Nephron progenitor cell (in vitro differentiated cells): ENCODE measurements around the gene HINFP.
A peak's percentile ranks its signal among the peaks of the same experiment; 100 is the strongest.

Source experiments
- DNase-seq: peaks from one replicate; pipeline ENCODE4 v3.0.0; 2021
- H3K27ac Mint-ChIP-seq: 2 replicates; pipeline ENCODE4 v1.8.0; 2021; ENCODE audit warnings: mild to moderate bottlenecking, moderate library complexity, mixed read lengths
- H3K27me3 Mint-ChIP-seq: 2 replicates; pipeline ENCODE4 v1.8.0; 2021; ENCODE audit warnings: mild to moderate bottlenecking, low read depth, mixed read lengths; ENCODE audit not compliant: poor library complexity
- H3K36me3 Mint-ChIP-seq: 2 replicates; pipeline ENCODE4 v1.8.0; 2021; ENCODE audit warnings: low read depth, mixed read lengths
- H3K4me1 Mint-ChIP-seq: 2 replicates; pipeline ENCODE4 v1.8.0; 2021; ENCODE audit warnings: mixed read lengths
- H3K4me3 Mint-ChIP-seq: 2 replicates; pipeline ENCODE4 v1.8.0; 2021; ENCODE audit warnings: mild to moderate bottlenecking, moderate library complexity, mixed read lengths
- H3K9me3 Mint-ChIP-seq: 2 replicates; pipeline ENCODE4 v1.8.0; 2021; ENCODE audit warnings: mild to moderate bottlenecking, moderate library complexity, mixed read lengths
- CTCF ChIP-seq: fragments of 200-600 bp; sonication (generic); IDR thresholded peaks from 2 replicates; pipeline ENCODE4 v1.5.0; 2021; ENCODE audit warnings: antibody characterized with exemption

Gene HINFP

GRCh38 chr11:119121008-119121810, at the start of gene HINFP:
TSS of gene HINFP (plus strand) at chr11:119121580. CDS start at chr11:119126945, 5,365 bp downstream.
- peak; percentile 99 for DNase-seq
- H3K27ac Mint-ChIP-seq = peak within 1 kb of the TSS; percentile 89
- peaks cover 30% of the 10 kb centered on the region for H3K4me1 Mint-ChIP-seq
- peaks cover 3% of the 10 kb centered on the region for H3K27me3 Mint-ChIP-seq
- no peak for TF ChIP-seq CTCF
- H3K36me3 Mint-ChIP-seq = peaks cover 18% of the 10 kb centered on the region
- no peaks in the 10 kb centered on the region for H3K9me3 Mint-ChIP-seq
- peak within 1 kb of the TSS; percentile 98 for H3K4me3 Mint-ChIP-seq

GRCh38 chr11:119077839-119078238, 43.5 kb upstream of the HINFP start:
- Mint-ChIP-seq H3K27me3 (peaks cover 3% of the 10 kb centered on the region), H3K27ac (no peak overlapping the region), H3K36me3 (peaks cover 63% of the 10 kb centered on the region), H3K9me3 (no peaks in the 10 kb centered on the region), H3K4me1 (no peaks in the 10 kb centered on the region), H3K4me3 (no peak overlapping the region)
- TF ChIP-seq CTCF = no peak
- DNase-seq = no peak

GRCh38 chr11:119078675-119079420, 42.5 kb upstream of the HINFP start:
- Mint-ChIP-seq H3K4me1 (no peaks in the 10 kb centered on the region), H3K4me3 (no peak overlapping the region), H3K27ac (no peak overlapping the region), H3K9me3 (no peaks in the 10 kb centered on the region), H3K36me3 (peaks cover 54% of the 10 kb centered on the region), H3K27me3 (peaks cover 3% of the 10 kb centered on the region)
- TF ChIP-seq CTCF = no peak
- DNase-seq = no peak

- Mint-ChIP-seq H3K36me3 (peaks cover 49% of the 10 kb centered on the region), H3K4me1 (peaks cover 16% of the 10 kb centered on the region), H3K4me3 (no peak overlapping the region), H3K27ac (peak overlapping the region; percentile 26), H3K27me3 (peaks cover 6% of the 10 kb centered on the region), H3K9me3 (no peaks in the 10 kb centered on the region)
- TF ChIP-seq CTCF = no peak
- no peak for DNase-seq
Observed at GRCh38 chr11:119081682-119082260, 39.6 kb upstream of the HINFP start.

GRCh38 chr11:119084663-119085436, 36.5 kb upstream of the HINFP start, which contains the start of gene HMBS:
TSS of gene HMBS (plus strand) at chr11:119084881. CDS start at chr11:119085034, 153 bp downstream.
- Mint-ChIP-seq H3K9me3 (no peaks in the 10 kb centered on the region), H3K27ac (peak within 1 kb of the TSS; percentile 98), H3K4me3 (peak within 1 kb of the TSS; percentile 98), H3K4me1 (peaks cover 24% of the 10 kb centered on the region), H3K36me3 (peaks cover 20% of the 10 kb centered on the region), H3K27me3 (peaks cover 6% of the 10 kb centered on the region)
- no peak for TF ChIP-seq CTCF
- peak; percentile 84 for DNase-seq
